ENCODE results near the gene DYNC2LI1.

Gene DYNC2LI1

DNA sequence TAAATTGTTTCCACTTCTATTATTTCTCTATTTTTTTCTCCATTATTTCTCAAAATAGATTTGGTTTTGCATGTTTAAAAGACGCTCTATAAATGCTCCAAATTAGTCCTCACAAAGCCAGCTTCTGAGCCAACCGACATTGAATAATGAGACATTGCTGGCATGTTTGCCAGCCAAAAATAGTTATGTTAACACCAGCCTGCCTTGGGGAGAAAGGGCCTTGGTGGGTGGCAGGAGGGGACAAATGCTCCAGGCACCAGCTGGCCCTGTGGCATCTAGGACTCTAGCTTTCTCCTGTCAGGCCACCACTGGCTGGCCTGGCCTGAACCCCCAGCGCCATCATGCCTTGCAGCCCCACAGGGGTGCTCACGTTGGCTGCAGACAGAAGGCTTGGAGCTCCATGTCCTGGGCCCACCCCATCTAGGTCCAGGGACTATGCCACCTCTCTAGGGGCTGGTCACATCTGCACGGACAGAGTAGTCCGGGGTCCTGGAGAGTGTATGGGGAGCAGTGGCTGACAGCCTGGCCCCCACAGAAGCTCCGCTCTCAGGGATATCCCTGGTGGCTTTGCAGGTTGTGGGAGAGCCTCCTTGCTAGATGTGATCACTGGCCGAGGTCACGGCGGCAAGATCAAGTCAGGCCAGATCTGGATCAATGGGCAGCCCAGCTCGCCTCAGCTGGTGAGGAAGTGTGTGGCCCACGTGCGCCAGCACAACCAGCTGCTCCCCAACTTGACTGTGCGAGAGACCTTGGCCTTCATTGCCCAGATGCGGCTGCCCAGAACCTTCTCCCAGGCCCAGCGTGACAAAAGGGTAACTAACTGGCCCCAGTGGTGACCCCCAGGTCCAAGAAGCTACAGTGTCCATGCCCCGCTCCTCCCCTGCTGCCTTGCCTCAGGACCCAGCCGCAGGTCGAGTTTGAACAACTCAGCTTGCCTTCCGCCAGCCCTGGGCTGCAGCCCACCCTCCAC is 77.5 kb downstream of the DYNC2LI1 start:
- no peak for DNase-seq

DNA sequence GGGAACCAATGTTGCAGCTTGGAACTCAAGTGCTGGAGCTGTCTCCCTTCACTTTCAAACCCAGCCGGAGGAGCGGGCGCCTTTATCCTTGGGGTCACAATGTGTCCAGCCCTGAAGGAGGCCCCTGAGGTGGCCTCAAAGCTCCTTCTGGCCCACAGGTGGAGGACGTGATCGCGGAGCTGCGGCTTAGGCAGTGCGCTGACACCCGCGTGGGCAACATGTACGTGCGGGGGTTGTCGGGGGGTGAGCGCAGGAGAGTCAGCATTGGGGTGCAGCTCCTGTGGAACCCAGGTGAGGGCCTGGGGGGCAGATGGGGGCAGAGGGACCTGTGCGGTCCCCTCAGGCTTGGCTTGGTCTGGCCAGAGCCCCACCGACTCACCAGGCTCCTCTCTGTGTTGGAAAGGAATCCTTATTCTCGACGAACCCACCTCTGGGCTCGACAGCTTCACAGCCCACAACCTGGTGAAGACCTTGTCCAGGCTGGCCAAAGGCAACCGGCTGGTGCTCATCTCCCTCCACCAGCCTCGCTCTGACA is 78.4 kb downstream of the DYNC2LI1 start:
- no peak for DNase-seq

- no peak for DNase-seq
Observed at GRCh38 chr2:43853141-43854081, 79.6 kb downstream of the DYNC2LI1 start.

DNA sequence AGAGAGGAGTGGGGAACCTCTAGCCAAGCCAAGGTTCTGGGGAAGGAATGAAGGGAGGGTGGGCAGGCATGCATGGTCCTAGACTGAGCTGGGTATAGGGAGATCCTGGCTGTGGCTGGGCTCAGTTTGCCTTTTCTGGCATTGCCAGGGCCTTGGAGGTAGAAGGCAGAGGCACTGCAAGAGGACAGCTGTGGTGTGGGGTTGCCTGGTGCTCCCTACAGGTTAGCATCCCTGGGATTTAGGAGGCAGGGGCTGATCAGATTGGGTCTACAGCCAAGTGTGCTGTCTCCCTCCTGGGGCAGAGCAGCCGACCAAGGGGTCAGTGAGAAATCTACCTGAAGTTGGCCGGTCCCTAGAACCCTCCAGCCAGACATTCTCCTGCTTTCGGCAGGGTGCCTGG is 80.8 kb downstream of the DYNC2LI1 start:
- no peak for DNase-seq

DNA sequence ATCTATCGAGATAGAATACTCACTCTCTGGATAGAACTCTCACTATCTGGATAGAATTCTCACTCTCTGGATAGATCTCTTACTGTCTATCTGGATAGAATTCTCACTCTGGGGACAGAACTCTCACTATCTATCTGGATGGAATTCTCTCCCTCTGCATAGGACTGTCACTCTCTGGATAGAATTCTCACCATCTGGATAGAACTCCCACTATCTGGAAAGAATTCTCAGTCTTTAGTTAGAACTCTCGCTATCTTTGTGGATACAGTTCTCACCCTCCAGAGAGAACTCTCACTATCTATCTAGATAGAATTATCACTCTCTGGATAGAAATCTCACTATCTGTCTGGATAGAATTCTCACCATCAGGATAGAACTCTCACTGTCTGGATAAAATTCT is 81.5 kb downstream of the DYNC2LI1 start:
- no peak for DNase-seq

All from CD4-positive, alpha-beta T cell treated with Interleukin-4 for 1 hour (primary cell).